Sigmoid colon (tissue), 4 donors: ENCODE results near the gene TMEM40.

ENCODE experiments used
- CTCF ChIP-seq, 4 experiments: fragments of 450-650 bp in 3 of 4; fragments of 200-600 bp in 1 of 4; IDR thresholded peaks; one replicate each; pipeline ENCODE4 v1.5.1; 2016 to 2019; ENCODE audit warnings: antibody characterized with exemption in 4 of 4, mild to moderate bottlenecking in 3 of 4, moderate library complexity in 2 of 4
- EP300 ChIP-seq, 4 donors: sonication (generic); formaldehyde crosslinking; IDR thresholded peaks; one replicate each; pipeline ENCODE4 v1.6.1; 2017; ENCODE audit warnings: antibody characterized with exemption in 4 of 4
- POLR2A ChIP-seq, 2 donors: fragments of 450-650 bp; IDR thresholded peaks; one replicate each; pipeline ENCODE4 v1.6.1; 2016; ENCODE audit warnings: antibody characterized with exemption in 2 of 2, mild to moderate bottlenecking in 2 of 2, moderate library complexity in 2 of 2
- POLR2AphosphoS5 ChIP-seq, 4 donors: sonication (generic); formaldehyde crosslinking; IDR thresholded peaks; one replicate each; pipeline ENCODE4 v1.6.1; 2017; ENCODE audit warnings: antibody characterized with exemption in 4 of 4

DNA sequence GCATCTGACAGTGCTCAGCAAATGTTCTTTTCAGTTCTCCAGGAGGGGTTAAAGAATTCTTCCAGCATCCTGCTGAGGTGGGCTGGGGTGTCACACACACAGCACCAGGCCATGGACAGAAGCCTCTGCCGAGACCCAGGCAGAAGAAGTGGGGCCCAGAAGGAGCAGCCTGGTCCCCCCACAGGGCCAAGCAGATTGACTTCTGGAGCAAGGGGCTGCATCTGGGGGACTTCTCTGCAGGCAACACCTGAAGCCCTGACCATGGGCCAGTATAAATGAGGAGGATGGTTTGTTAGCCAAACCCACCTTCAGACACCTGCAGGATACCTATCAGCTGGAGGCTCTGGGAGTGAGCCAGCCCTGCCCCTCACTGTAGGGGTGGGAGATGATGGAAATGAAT, 16.2 kb upstream of the TMEM40 start:
- TF ChIP-seq POLR2A (IDR thresholded peaks at IDR 0.05) (no peak), CTCF (IDR thresholded peaks at IDR 0.05) (no peak), POLR2AphosphoS5 (IDR thresholded peaks at IDR 0.05) (no peak), EP300 (IDR thresholded peaks at IDR 0.05) (no peak)
